Keratinocyte (primary cell): ENCODE measurements around the gene APEH. TPM values are rescaled to one million over a fixed set of nuclear protein-coding genes. Genes with fewer than 3 reads are reported as not detected.

ENCODE experiments used
- DNase-seq: peaks from one replicate; pipeline ENCODE4 v3.0.0-alpha.2; 2011; ENCODE audit warnings: low read depth, missing footprints, low spot score
- FAIRE-seq: peaks from 2 replicates; lab custom pipeline; 2011; peaks lifted over from hg19 to GRCh38; lab: Jason Lieb, UNC
- H2AFZ ChIP-seq: 2 replicates; pipeline ENCODE4 v1.6.0; 2012; ENCODE audit warnings: low read length, control low read depth, inconsistent platforms; ENCODE audit not compliant: control insufficient read depth
- H3K27ac ChIP-seq: 2 replicates; pipeline ENCODE4 v1.5.1; 2011; ENCODE audit warnings: low read length; ENCODE audit not compliant: control insufficient read depth, insufficient read depth
- H3K27me3 ChIP-seq: 3 replicates; pipeline ENCODE4 v1.6.0; 2011; ENCODE audit warnings: low read length; ENCODE audit not compliant: control insufficient read depth, insufficient read depth; ENCODE audit errors: extremely low read depth
- H3K36me3 ChIP-seq, 2 experiments: 2 replicates in 1 of 2; 3 replicates in 1 of 2; pipeline ENCODE4 v1.5.1; 2011; ENCODE audit warnings: low read length in 2 of 2, mild to moderate bottlenecking in 1 of 2; ENCODE audit not compliant: control insufficient read depth in 2 of 2, insufficient read depth in 2 of 2; ENCODE audit errors: extremely low read depth in 1 of 2
- H3K4me1 ChIP-seq: 3 replicates; pipeline ENCODE4 v1.5.1; 2011; ENCODE audit warnings: low read length; ENCODE audit not compliant: control insufficient read depth, insufficient read depth; ENCODE audit errors: extremely low read depth
- H3K4me2 ChIP-seq: 3 replicates; pipeline ENCODE4 v1.6.0; 2011; ENCODE audit warnings: low read depth, low read length; ENCODE audit not compliant: control insufficient read depth, insufficient read depth; ENCODE audit errors: extremely low read depth
- H3K4me3 ChIP-seq, 3 experiments: fragments of 200-600 bp in 1 of 3; sonication (generic) in 1 of 3; 2 replicates in 2 of 3; 3 replicates in 1 of 3; pipeline ENCODE4 v1.5.1; 2011 to 2016; ENCODE audit warnings: low read length in 3 of 3, mild to moderate bottlenecking in 3 of 3, control low read depth in 2 of 3, inconsistent platforms in 1 of 3, low read depth in 1 of 3, mixed read lengths in 1 of 3, mixed run types in 1 of 3, moderate library complexity in 1 of 3; ENCODE audit not compliant: control insufficient read depth in 2 of 3, insufficient read depth in 2 of 3; ENCODE audit errors: extremely low read depth in 1 of 3
- H3K79me2 ChIP-seq: 2 replicates; pipeline ENCODE4 v1.6.0; 2012; ENCODE audit warnings: low read length; ENCODE audit not compliant: control insufficient read depth, insufficient read depth
- H3K9ac ChIP-seq: 3 replicates; pipeline ENCODE4 v1.6.0; 2011; ENCODE audit warnings: low read length; ENCODE audit not compliant: control insufficient read depth, insufficient read depth; ENCODE audit errors: extremely low read depth
- H3K9me1 ChIP-seq: 3 replicates; pipeline ENCODE4 v1.6.0; 2011; ENCODE audit warnings: low read length; ENCODE audit not compliant: control insufficient read depth, insufficient read depth; ENCODE audit errors: extremely low read depth
- H3K9me3 ChIP-seq: 2 replicates; pipeline ENCODE4 v1.5.1; 2012; ENCODE audit warnings: low read depth, low read length; ENCODE audit not compliant: control insufficient read depth
- H4K20me1 ChIP-seq: 3 replicates; pipeline ENCODE4 v1.6.0; 2011; ENCODE audit warnings: low read length; ENCODE audit not compliant: control insufficient read depth, insufficient read depth; ENCODE audit errors: extremely low read depth
- EZH2 ChIP-seq: IDR thresholded peaks from one replicate; pipeline ENCODE4 v1.6.1; 2012; ENCODE audit warnings: inconsistent platforms, mild to moderate bottlenecking, low read length, moderate library complexity
- dilution Hi-C: fragments of 300-500 bp; cut with MboI; formaldehyde crosslinking; loops from one replicate; pipeline ENCODE4 v1.7.0; 2020; ENCODE audit warnings: low sequenced_read_pairs; ENCODE audit not compliant: extremely low pct_ligation_motif_present
- polyA plus RNA-seq, 5 experiments: library from polyadenylated mRNA; depleted of rRNA in 3 of 5; stranded (reverse) in 3 of 5; stranded (forward) in 1 of 5; unstranded in 1 of 5; fragments of >200 nt; gene quantifications; 1 replicate in 1 of 5; 2 replicates in 3 of 5; 3 replicates in 1 of 5; pipeline versions ENCODE4 v1.2.1 to v1.2.3, GENCODE V29; 2011 to 2012; ENCODE audit warnings: missing spikeins in 2 of 5, low read depth in 1 of 5, low replicate concordance in 1 of 5
- TF ChIP-seq, protein P1 (sequence below), 3 experiments: IDR thresholded peaks in 1 of 3; conservative IDR thresholded peaks in 1 of 3; optimal IDR thresholded peaks in 1 of 3; 2 replicates in 2 of 3; 3 replicates in 1 of 3; pipeline versions ENCODE3 to v1.5.1; 2011; ENCODE audit warnings: low read length in 3 of 3, mild to moderate bottlenecking in 3 of 3, moderate library complexity in 2 of 3, control low read depth in 1 of 3, inconsistent platforms in 1 of 3; ENCODE audit not compliant: insufficient read depth in 2 of 3; ENCODE audit errors: extremely low read depth in 1 of 3

The APEH gene
- polyA plus RNA-seq, 1 donor (not counting 4 experiments of a cell fraction or from before 2014, with no cell fraction given) = 106 TPM

GRCh38 chr3:49727154-49727923 is 53.2 kb downstream of the APEH start:
- Histone ChIP-seq H2AFZ (no peak overlapping the region), H3K27ac (no peak overlapping the region), H3K4me1 (peaks cover 11% of the 10 kb centered on the region), H3K79me2 (peaks cover 14% of the 10 kb centered on the region), H3K9me1 (no peaks in the 10 kb centered on the region), H3K9me3 (no peaks in the 10 kb centered on the region), H4K20me1 (no peaks in the 10 kb centered on the region), H3K36me3 (peaks cover 12 to 19% of the 10 kb centered on the region in 2 experiments), H3K27me3 (no peaks in the 10 kb centered on the region), H3K4me3 (no peak overlapping the region), H3K9ac (no peak overlapping the region), H3K4me2 (no peak overlapping the region)
- dilution Hi-C loops = loop anchor here (25.0 kb wide), 1 partner anchor 135 kb away; the partner anchor contains the start of genes CAMKV and TRAIP
- DNase-seq (no peak), FAIRE-seq (no peak)
- TF ChIP-seq EZH2 = no peak
- TF ChIP-seq, protein P1, sequence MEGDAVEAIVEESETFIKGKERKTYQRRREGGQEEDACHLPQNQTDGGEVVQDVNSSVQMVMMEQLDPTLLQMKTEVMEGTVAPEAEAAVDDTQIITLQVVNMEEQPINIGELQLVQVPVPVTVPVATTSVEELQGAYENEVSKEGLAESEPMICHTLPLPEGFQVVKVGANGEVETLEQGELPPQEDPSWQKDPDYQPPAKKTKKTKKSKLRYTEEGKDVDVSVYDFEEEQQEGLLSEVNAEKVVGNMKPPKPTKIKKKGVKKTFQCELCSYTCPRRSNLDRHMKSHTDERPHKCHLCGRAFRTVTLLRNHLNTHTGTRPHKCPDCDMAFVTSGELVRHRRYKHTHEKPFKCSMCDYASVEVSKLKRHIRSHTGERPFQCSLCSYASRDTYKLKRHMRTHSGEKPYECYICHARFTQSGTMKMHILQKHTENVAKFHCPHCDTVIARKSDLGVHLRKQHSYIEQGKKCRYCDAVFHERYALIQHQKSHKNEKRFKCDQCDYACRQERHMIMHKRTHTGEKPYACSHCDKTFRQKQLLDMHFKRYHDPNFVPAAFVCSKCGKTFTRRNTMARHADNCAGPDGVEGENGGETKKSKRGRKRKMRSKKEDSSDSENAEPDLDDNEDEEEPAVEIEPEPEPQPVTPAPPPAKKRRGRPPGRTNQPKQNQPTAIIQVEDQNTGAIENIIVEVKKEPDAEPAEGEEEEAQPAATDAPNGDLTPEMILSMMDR (optimal IDR thresholded peaks at IDR 0.05 in 1 of 3, IDR thresholded peaks at IDR 0.05 in 1 of 3, conservative IDR thresholded peaks at IDR 0.05 in 1 of 3; ENCODE audit: extremely low read depth in 1 of 3, insufficient read depth in 2 of 3, low read length in 3 of 3) = no peak

GRCh38 chr3:49727924-49728361 is 53.8 kb downstream of the APEH start:
- dilution Hi-C loops = loop anchor here (25.0 kb wide), 1 partner anchor 134 kb away; the partner anchor contains the start of genes CAMKV and TRAIP
- peaks cover 13 to 16% of the 10 kb centered on the region in 2 experiments for H3K36me3 ChIP-seq
- FAIRE-seq = no peak

More at GRCh38 chr3:49727924-49728361, 53.8 kb downstream of the APEH start:
- H3K4me2 ChIP-seq = no peak overlapping the region
- no peaks in the 10 kb centered on the region for H4K20me1 ChIP-seq
- no peaks in the 10 kb centered on the region for H3K9me3 ChIP-seq
- H2AFZ ChIP-seq = no peak overlapping the region
- no peak for TF ChIP-seq EZH2
- TF ChIP-seq, protein P1 (optimal IDR thresholded peaks at IDR 0.05 in 1 of 3, IDR thresholded peaks at IDR 0.05 in 1 of 3, conservative IDR thresholded peaks at IDR 0.05 in 1 of 3; ENCODE audit: extremely low read depth in 1 of 3, insufficient read depth in 2 of 3, low read length in 3 of 3) = no peak
- peaks cover 8% of the 10 kb centered on the region for H3K79me2 ChIP-seq
- no peaks in the 10 kb centered on the region for H3K9me1 ChIP-seq
- no peak overlapping the region for H3K9ac ChIP-seq
- DNase-seq = no peak
- H3K4me3 ChIP-seq = no peak overlapping the region
- peaks cover 5% of the 10 kb centered on the region for H3K4me1 ChIP-seq
- no peak overlapping the region for H3K27ac ChIP-seq
- H3K27me3 ChIP-seq = no peaks in the 10 kb centered on the region
